Activated CD4-positive, alpha-beta memory T cell treated with anti-CD3 and anti-CD28 coated beads for 36 hours (primary cell): ENCODE data around the gene WFIKKN1. TPM values are rescaled to one million over a fixed set of nuclear protein-coding genes. Genes with fewer than 3 reads are reported as not detected.
A peak's percentile ranks its signal among the peaks of the same experiment; 100 is the strongest.

Source experiments
- CTCF ChIA-PET: fragments of 350-600 bp; sonication (Branson Sonifier 250); formaldehyde crosslinking; loops from one replicate; lab custom pipeline; 2021; ENCODE audit warnings: antibody characterized with exemption, inconsistent platforms; lab: Charles Lee
- POLR2A ChIA-PET: fragments of 350-600 bp; sonication (Branson Sonifier 250); formaldehyde crosslinking; loops from one replicate; lab custom pipeline; 2021; ENCODE audit warnings: antibody characterized with exemption; lab: Charles Lee
- DNase-seq: peaks from one replicate; pipeline ENCODE4 v3.0.0-alpha.2; 2020
- H3K27ac Mint-ChIP-seq: one replicate; pipeline ENCODE4 v1.8.0; 2021; ENCODE audit warnings: mixed read lengths
- H3K27me3 Mint-ChIP-seq: one replicate; pipeline ENCODE4 v1.8.0; 2021; ENCODE audit warnings: mixed read lengths
- H3K36me3 Mint-ChIP-seq: one replicate; pipeline ENCODE4 v1.8.0; 2021; ENCODE audit warnings: mixed read lengths
- H3K4me1 Mint-ChIP-seq: one replicate; pipeline ENCODE4 v1.8.0; 2021; ENCODE audit warnings: low read depth, mixed read lengths
- H3K4me3 Mint-ChIP-seq: one replicate; pipeline ENCODE4 v1.8.0; 2021; ENCODE audit warnings: mild to moderate bottlenecking, mixed read lengths
- H3K9me3 Mint-ChIP-seq: one replicate; pipeline ENCODE4 v1.8.0; 2021; ENCODE audit warnings: mixed read lengths
- intact Hi-C: fragments of 100-400 bp; cut with micrococcal nuclease; formaldehyde crosslinking; loops from one replicate; pipeline ENCODE4 v1.15.1; 2023
- total RNA-seq, 2 experiments: library from RNA; stranded (reverse); gene quantifications; one replicate each; pipeline ENCODE4 v1.2.3, GENCODE V29; 2021

The WFIKKN1 gene
- total RNA-seq, 2 experiments from 2014 or later = 0.05 to 0.07 TPM

GRCh38 chr16:681746-682427 lies 51.1 kb downstream of the WFIKKN1 start:
- peak overlapping the region; percentile 51 for H3K27ac Mint-ChIP-seq
- ChIA-PET CTCF (interaction anchor here (0.6 to 1.6 kb wide), 4 partner anchors 30 to 102 kb away, joined by 3 to 4 read pairs (median 4); no protein-coding TSS in a partner anchor), POLR2A (interaction anchor here (0.7 to 1.8 kb wide), 2 partner anchors 8 to 13 kb away, joined by 3 to 12 read pairs; partner anchors contain the start of gene WDR24)

GRCh38 chr16:682493-683395 lies 52.0 kb downstream of the WFIKKN1 start:
- intact Hi-C loops = loop anchor here (5.0 kb wide), 1 partner anchor 95 kb away; no protein-coding TSS in a partner anchor
- peaks cover 21% of the 10 kb centered on the region for H3K36me3 Mint-ChIP-seq
- CTCF ChIA-PET = interaction anchor here (0.6 kb wide), 1 partner anchor 42 kb away, joined by 3 read pairs; no protein-coding TSS in a partner anchor
- DNase-seq = no peak
- POLR2A ChIA-PET = no interaction called here
- no peaks in the 10 kb centered on the region for H3K9me3 Mint-ChIP-seq
- no peaks in the 10 kb centered on the region for H3K27me3 Mint-ChIP-seq
- peaks cover 33% of the 10 kb centered on the region for H3K4me1 Mint-ChIP-seq
- H3K4me3 Mint-ChIP-seq = peak overlapping the region; percentile 82
- H3K27ac Mint-ChIP-seq = peak overlapping the region; percentile 64

More at GRCh38 chr16:681746-682427, 51.1 kb downstream of the WFIKKN1 start:
- intact Hi-C loops = loop anchor here (5.0 kb wide), 1 partner anchor 95 kb away; no protein-coding TSS in a partner anchor
- no peak for DNase-seq
- Mint-ChIP-seq H3K4me1 (peaks cover 35% of the 10 kb centered on the region), H3K36me3 (peaks cover 19% of the 10 kb centered on the region), H3K9me3 (no peaks in the 10 kb centered on the region), H3K4me3 (peak overlapping the region; percentile 82), H3K27me3 (no peaks in the 10 kb centered on the region)

GRCh38 chr16:683396-684070 lies 52.7 kb downstream of the WFIKKN1 start:
- Mint-ChIP-seq H3K27me3 (no peaks in the 10 kb centered on the region), H3K9me3 (no peaks in the 10 kb centered on the region), H3K4me3 (peak overlapping the region; percentile 82), H3K27ac (peak overlapping the region; percentile 64), H3K4me1 (peaks cover 33% of the 10 kb centered on the region), H3K36me3 (peaks cover 21% of the 10 kb centered on the region)
- intact Hi-C loops = loop anchor here (2.0 to 5.0 kb wide), 2 partner anchors 47 to 96 kb away; partner anchors contain the start of gene METTL26
- ChIA-PET POLR2A (interaction anchor here (0.6 to 1.3 kb wide), 3 partner anchors 8 to 95 kb away, joined by 3 read pairs; partner anchors contain the start of genes RHBDL1 and RHOT2), CTCF (no interaction called here)
- DNase-seq = no peak

Other genes with a start within 250 kb of the WFIKKN1 start
- gene PGAP6, start 249.0 kb upstream of the WFIKKN1 start, total RNA-seq = 10 to 100 TPM; 30.6 to 31.5 TPM
- gene NME4, start 233.8 kb upstream of the WFIKKN1 start, total RNA-seq = 10 to 100 TPM; 62.1 to 62.5 TPM
- gene DECR2, start 229.1 kb upstream of the WFIKKN1 start, total RNA-seq = 1 to 10 TPM; 8.5 to 8.8 TPM
- gene RAB11FIP3, start 205.3 kb upstream of the WFIKKN1 start, total RNA-seq = 10 to 100 TPM; 14.8 to 18.4 TPM
- gene CAPN15, start 103.3 kb upstream of the WFIKKN1 start, total RNA-seq = 10 to 100 TPM; 69.7 to 76.2 TPM
- gene PRR35, start 70.6 kb upstream of the WFIKKN1 start, total RNA-seq = not detected
- under 1 TPM; 0.31 to 0.45 TPM for gene NHLRC4, start 64.0 kb upstream of the WFIKKN1 start, total RNA-seq
- 10 to 100 TPM; 24.2 to 26.2 TPM for gene PIGQ, start 61.0 kb upstream of the WFIKKN1 start, total RNA-seq
- 10 to 100 TPM; 10.1 to 10.6 TPM for gene RAB40C, start 40.9 kb upstream of the WFIKKN1 start, total RNA-seq
- gene METTL26, start 5.3 kb downstream of the WFIKKN1 start, total RNA-seq = 100 to 1,000 TPM; 113 to 117 TPM
- gene MCRIP2, start 10.8 kb downstream of the WFIKKN1 start, total RNA-seq = 10 to 100 TPM; 41.1 to 44.1 TPM
- gene WDR90, start 18.4 kb downstream of the WFIKKN1 start, total RNA-seq = 10 to 100 TPM; 52.8 to 58.2 TPM
- 100 to 1,000 TPM; 112 to 128 TPM for gene RHOT2, start 37.1 kb downstream of the WFIKKN1 start, total RNA-seq
- gene RHBDL1, start 44.7 kb downstream of the WFIKKN1 start, total RNA-seq = under 1 TPM; 0.57 to 0.82 TPM
- gene STUB1, start 49.4 kb downstream of the WFIKKN1 start, total RNA-seq = 10 to 100 TPM; 70.9 to 74.9 TPM
- gene JMJD8, start 53.3 kb downstream of the WFIKKN1 start, total RNA-seq = 10 to 100 TPM; 29.8 to 30.3 TPM
- 10 to 100 TPM; 17.7 to 18.5 TPM for gene WDR24, start 59.4 kb downstream of the WFIKKN1 start, total RNA-seq
- 10 to 100 TPM in 1 of 2 experiments, 1 to 10 TPM in 1; 7.7 to 14.1 TPM for gene FBXL16, start 74.8 kb downstream of the WFIKKN1 start, total RNA-seq
- gene METRN, start 84.1 kb downstream of the WFIKKN1 start, total RNA-seq = 10 to 100 TPM; 14.6 to 16.0 TPM
- gene ANTKMT, start 90.2 kb downstream of the WFIKKN1 start, total RNA-seq = 10 to 100 TPM; 31.2 to 34.9 TPM
- 1 to 10 TPM; 3.3 to 4.2 TPM for gene CCDC78, start 95.5 kb downstream of the WFIKKN1 start, total RNA-seq
- 10 to 100 TPM; 14.2 to 15.2 TPM for gene HAGHL, start 96.1 kb downstream of the WFIKKN1 start, total RNA-seq
- gene CIAO3, start 110.0 kb downstream of the WFIKKN1 start, total RNA-seq = 10 to 100 TPM; 31.8 to 32.2 TPM
- gene MSLN, start 129.7 kb downstream of the WFIKKN1 start, total RNA-seq = not detected
- gene RPUSD1, start 157.4 kb downstream of the WFIKKN1 start, total RNA-seq = 10 to 100 TPM; 13.7 to 15.5 TPM
- gene CHTF18, start 157.6 kb downstream of the WFIKKN1 start, total RNA-seq = 100 to 1,000 TPM; 101 to 102 TPM
- not detected for gene GNG13, start 169.7 kb downstream of the WFIKKN1 start, total RNA-seq